ENCODE results near the gene ATG9B. TPM values are rescaled to one million over a fixed set of nuclear protein-coding genes. Genes with fewer than 3 reads are reported as not detected.

ATG9B gene
- polyA plus RNA-seq, 1 of the 3 experiments (the other 2 are of a cell fraction): 0.67 TPM

GRCh38 chr7:151020231-151020630, 4.1 kb downstream of the ATG9B start:
- DNase-seq: no peak
- Histone ChIP-seq H3K4me3 (ENCODE audit: low read depth in 2 of 2, low read length in 1 of 2) (no peak overlapping the region), H3K9me2 (no peaks in the 10 kb centered on the region), H3K9me3 (no peaks in the 10 kb centered on the region), H3K4me2 (no peak overlapping the region), H3K36me3 (replicated peaks in 1 of 2; ENCODE audit: control insufficient read depth in 1 of 2, insufficient read depth in 2 of 2, low read length in 1 of 2) (no peaks in the 10 kb centered on the region), H3K27me3 (ENCODE audit: insufficient read depth) (peaks cover 15% of the 10 kb centered on the region; the same call in 1 of the 2 replicates), H2AFZ (ENCODE audit: low read depth) (no peak overlapping the region), H3K9ac (no peak overlapping the region), H3F3A (replicated peaks; ENCODE audit: insufficient read depth) (no peaks in the 10 kb centered on the region), H3K4me1 (ENCODE audit: control insufficient read depth in 1 of 2, insufficient read depth in 2 of 2, low read depth in 1 of 2, low read length in 1 of 2) (peaks cover 0 to 15% of the 10 kb centered on the region in 2 experiments; a peak in 1 of 4 replicates), H4K20me1 (ENCODE audit: insufficient read depth) (no peaks in the 10 kb centered on the region), H3K79me2 (ENCODE audit: insufficient read depth) (no peaks in the 10 kb centered on the region), H3K27ac (ENCODE audit: low read depth in 2 of 2, low read length in 1 of 2) (no peak overlapping the region)
- POLR2A ChIA-PET: no interaction called here
- TF ChIP-seq RAD21 (IDR thresholded peaks at IDR 0.05; ENCODE audit: low read length) (no peak), EP300 (IDR thresholded peaks at IDR 0.05; ENCODE audit: borderline replicate concordance in 1 of 2, low read depth in 1 of 2, low read length in 1 of 2) (no peak), ZBTB33 (IDR thresholded peaks at IDR 0.05; ENCODE audit: borderline replicate concordance, low read depth) (no peak)
- WGBS (ENCODE audit: low lambda C conversion rate): 79% methylated on average over 7 of the region's 7 CpGs
- CTCF ChIA-PET: interaction anchor here (0.7 to 8.3 kb wide), 17 partner anchors 8 to 572 kb away, joined by 3 to 107 read pairs (median 17); partner anchors contain the start of genes ABCB8 and NOS3

GRCh38 chr7:151019130-151019447, 5.2 kb downstream of the ATG9B start:
- Histone ChIP-seq H3K36me3 (replicated peaks in 1 of 2; ENCODE audit: control insufficient read depth in 1 of 2, insufficient read depth in 2 of 2, low read length in 1 of 2) (no peaks in the 10 kb centered on the region), H3K4me3 (ENCODE audit: low read depth in 2 of 2, low read length in 1 of 2) (no peak overlapping the region), H3K4me2 (no peak overlapping the region), H3K79me2 (ENCODE audit: insufficient read depth) (no peaks in the 10 kb centered on the region), H3K9me3 (no peaks in the 10 kb centered on the region), H3K27me3 (ENCODE audit: insufficient read depth) (peaks cover 15% of the 10 kb centered on the region; the same call in 1 of the 2 replicates), H3K4me1 (ENCODE audit: control insufficient read depth in 1 of 2, insufficient read depth in 2 of 2, low read depth in 1 of 2, low read length in 1 of 2) (peaks cover 0 to 18% of the 10 kb centered on the region in 2 experiments; a peak in 1 of 4 replicates), H3K9me2 (no peaks in the 10 kb centered on the region), H3K27ac (ENCODE audit: low read depth in 2 of 2, low read length in 1 of 2) (no peak overlapping the region), H3K9ac (no peak overlapping the region), H3F3A (replicated peaks; ENCODE audit: insufficient read depth) (no peaks in the 10 kb centered on the region), H2AFZ (ENCODE audit: low read depth) (no peak overlapping the region), H4K20me1 (ENCODE audit: insufficient read depth) (no peaks in the 10 kb centered on the region)
- POLR2A ChIA-PET: interaction anchor here (1.1 kb wide), 1 partner anchor 9 kb away, joined by 10 read pairs; the partner anchor contains the start of gene ABCB8
- 80% methylated on average over 11 of the region's 20 CpGs for WGBS (ENCODE audit: low lambda C conversion rate)
- CTCF ChIA-PET: interaction anchor here (0.6 to 8.3 kb wide), 40 partner anchors 9 to 570 kb away, joined by 3 to 107 read pairs (median 6); partner anchors contain the start of genes ABCB8, FASTK, GIMAP8 and NOS3
- DNase-seq: no peak
- no peak for TF ChIP-seq RCOR1 (IDR thresholded peaks at IDR 0.05; ENCODE audit: low read length)
- no peak for TF ChIP-seq GABPA (IDR thresholded peaks at IDR 0.05; ENCODE audit: low read depth)
- TF ChIP-seq TEAD4 (IDR thresholded peaks at IDR 0.05; ENCODE audit: borderline replicate concordance, insufficient read depth): no peak
- TF ChIP-seq ELF1 (IDR thresholded peaks at IDR 0.05): no peak
- no peak for TF ChIP-seq GATA2 (CRISPR knock-in tag; IDR thresholded peaks at IDR 0.05)
- TF ChIP-seq NRF1 (IDR thresholded peaks at IDR 0.05; ENCODE audit: low read depth, low read length): no peak
- TF ChIP-seq MEF2A (IDR thresholded peaks at IDR 0.05; ENCODE audit: borderline replicate concordance, low read depth): no peak
- TF ChIP-seq PBX3 (IDR thresholded peaks at IDR 0.05): no peak
- TF ChIP-seq FOXM1 (IDR thresholded peaks at IDR 0.05; ENCODE audit: low read depth): no peak
- no peak for TF ChIP-seq SIN3A (IDR thresholded peaks at IDR 0.05; ENCODE audit: borderline replicate concordance, low read depth, low read length)
- TF ChIP-seq ZBTB33 (IDR thresholded peaks at IDR 0.05; ENCODE audit: borderline replicate concordance, low read depth): no peak
- no peak for TF ChIP-seq EZH2phosphoT487 (IDR thresholded peaks at IDR 0.05; ENCODE audit: borderline replicate concordance, low read depth)
- no peak for TF ChIP-seq MXI1 (IDR thresholded peaks at IDR 0.05; ENCODE audit: low read depth, low read length)
- TF ChIP-seq REST (IDR thresholded peaks at IDR 0.05; ENCODE audit: low read depth, low read length): no peak
- TF ChIP-seq POLR2AphosphoS5 (IDR thresholded peaks at IDR 0.05; ENCODE audit: low read depth, low read length): no peak
- no peak for TF ChIP-seq JUND (IDR thresholded peaks at IDR 0.05)
